ENCODE results near the gene PLD4. TPM values are rescaled to one million over a fixed set of nuclear protein-coding genes. Genes with fewer than 3 reads are reported as not detected.
"Not testable (repeated sequence)": the region's sequence is repeated elsewhere in the genome, so short reads cannot be mapped to it uniquely, and the experiment has no call there.

The PLD4 gene
- polyA plus RNA-seq, 3 donors, result 2.6 to 3.2 (median 3.2) TPM

DNA sequence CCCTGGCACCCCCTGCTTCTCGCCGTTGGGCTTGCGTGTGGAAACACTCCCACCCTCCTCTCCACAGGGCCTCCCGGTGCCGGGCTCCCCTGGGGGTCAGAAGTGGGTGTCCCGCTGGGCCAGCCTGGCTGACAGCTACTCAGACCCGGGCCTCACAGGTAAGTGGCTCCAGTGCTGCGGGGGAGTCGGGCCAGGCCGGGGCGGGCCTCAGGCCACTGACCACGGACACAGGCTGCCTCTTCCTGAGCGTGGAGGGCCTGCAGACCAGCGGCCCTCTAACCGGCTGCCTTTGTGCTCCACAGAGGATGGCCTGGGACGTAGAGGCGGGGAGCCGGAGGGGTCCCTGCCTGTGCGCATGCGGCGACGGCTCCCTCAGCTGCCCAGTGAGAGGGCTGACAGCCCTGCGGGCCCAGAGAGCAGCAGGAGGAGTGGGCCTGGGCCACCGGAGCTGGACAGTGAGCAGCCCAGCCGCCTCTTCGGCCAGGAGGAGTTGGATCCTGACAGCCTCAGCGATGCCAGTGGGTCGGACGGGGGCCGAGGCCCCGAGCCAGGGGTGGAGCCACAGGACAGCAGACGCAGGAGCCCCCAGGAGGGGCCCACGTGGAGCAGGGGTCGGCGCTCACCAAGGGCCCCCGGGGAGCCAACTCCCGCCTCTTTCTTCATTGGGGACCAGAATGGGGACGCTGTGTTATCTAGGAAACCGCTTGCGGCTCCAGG is 38.5 kb upstream of the PLD4 start:
- no peak for DNase-seq (ENCODE audit: low read depth in 3 of 3, low spot score in 2 of 3)

DNA sequence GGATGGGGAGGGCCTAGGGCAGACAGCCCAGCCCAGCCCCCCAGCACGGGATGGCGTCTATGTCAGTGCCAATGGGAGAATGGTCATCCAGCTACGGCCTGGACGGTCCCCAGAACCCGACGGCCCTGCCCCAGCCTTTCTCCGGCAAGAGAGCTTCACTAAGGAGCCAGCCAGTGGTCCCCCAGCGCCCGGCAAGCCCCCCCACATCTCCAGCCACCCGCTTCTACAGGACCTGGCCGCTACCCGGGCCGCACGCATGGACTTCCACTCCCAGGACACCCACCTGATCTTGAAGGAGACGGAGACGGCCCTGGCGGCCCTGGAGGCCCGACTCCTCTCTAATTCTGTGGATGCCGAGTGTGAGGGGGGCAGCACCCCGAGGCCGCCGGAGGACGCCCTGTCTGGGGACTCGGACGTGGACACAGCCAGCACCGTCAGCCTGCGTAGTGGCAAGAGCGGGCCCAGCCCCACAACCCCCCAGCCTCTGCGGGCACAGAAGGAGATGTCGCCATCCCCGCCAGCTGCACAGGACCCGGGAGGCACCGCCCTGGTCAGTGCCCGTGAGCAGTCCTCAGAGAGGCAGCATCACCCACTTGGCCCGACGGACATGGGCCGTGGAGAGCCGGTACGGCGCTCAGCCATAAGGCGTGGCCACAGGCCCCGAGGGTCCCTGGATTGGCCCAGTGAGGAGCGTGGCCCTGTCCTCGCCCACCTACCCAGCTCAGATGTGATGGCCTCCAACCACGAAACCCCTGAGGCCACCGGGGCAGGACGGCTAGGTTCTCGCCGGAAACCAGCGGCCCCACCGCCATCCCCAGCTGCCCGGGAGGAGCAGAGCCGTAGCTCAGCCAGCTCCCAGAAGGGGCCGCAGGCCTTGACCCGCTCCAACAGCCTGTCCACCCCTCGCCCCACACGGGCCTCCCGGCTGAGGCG is 37.7 kb upstream of the PLD4 start:
- no peak for DNase-seq (ENCODE audit: low read depth in 3 of 3, low spot score in 2 of 3)

DNA sequence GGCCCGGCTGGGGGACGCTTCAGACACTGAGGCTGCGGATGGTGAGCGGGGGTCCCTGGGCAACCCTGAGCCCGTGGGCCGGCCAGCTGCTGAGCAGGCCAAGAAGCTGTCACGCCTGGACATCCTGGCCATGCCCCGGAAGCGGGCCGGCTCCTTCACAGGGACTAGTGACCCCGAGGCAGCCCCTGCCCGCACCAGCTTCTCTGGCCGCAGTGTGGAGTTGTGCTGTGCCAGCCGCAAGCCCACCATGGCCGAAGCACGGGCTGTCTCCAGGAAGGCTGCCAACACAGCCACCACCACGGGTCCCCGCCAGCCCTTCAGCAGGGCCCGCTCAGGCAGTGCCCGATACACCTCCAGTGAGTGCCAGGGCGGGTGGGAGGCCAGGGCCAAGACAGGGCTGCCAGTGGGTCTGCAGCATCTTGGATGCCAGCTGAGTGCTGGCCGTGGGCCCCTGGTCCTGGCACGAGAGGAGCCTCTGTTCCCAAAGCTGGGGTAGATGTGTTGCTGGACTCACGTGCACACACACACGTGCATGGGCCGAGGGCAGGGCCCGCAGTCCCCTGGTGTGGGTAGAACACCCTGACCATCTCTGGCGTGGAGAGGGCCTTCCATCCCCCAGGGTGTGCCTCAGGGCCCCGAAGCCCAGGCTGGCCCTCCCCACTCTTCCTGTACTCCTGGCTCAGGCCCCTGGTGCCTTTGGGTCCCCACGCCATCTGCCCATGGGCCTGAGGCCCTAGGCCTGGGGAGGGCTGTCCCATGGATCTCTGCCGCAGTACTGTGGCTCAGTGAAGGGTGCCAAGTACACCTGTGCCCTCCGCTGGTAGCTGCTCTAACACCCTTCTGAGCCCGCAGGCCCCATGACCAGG is 36.8 kb upstream of the PLD4 start:
- no peak for DNase-seq (ENCODE audit: low read depth in 3 of 3, low spot score in 2 of 3)

DNA sequence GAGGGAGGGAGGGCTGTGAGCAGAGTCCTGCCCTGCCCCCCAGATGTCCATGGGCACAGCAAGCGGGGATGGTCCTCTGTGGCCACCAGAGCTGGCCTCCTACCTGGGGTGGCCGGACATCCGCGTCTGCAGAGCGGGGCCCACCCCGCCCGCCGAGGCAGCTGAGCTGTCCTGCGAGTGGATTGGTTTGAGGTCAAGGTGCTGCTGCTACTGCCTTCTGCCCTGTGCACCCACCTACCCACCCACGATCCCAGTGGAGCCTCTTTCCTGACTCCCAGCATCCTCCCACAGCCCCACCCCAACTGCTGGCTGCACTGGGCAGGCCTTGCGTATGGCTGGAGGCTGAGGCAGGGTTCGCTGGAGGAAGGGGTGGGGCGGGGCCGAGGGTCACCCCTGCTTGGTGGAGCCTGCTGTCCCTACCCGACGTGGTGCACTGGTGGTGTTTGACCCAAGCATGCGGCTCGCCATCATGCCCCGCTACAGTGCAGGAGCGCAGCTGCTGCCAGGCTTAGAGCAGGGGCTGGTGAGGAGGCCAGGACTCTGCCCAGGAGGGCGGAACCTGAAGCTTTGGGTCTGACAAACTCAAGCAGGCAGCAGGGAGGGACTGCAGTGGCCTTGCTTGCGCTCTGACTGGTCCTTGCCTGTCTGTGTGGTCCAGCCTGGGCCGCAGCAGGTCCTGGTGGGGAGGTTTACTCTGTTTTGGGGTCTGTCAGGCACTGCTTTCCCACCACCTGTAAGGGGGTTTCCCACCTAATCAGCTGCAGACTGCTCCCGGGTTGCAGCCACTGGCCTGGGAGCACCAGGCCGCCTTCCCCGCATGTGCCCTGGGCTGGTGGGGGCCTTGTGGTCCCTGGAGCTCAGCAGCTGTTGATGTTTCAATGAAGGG is 35.9 kb upstream of the PLD4 start:
- DNase-seq (ENCODE audit: low read depth in 3 of 3, low spot score in 2 of 3), result no peak

- no peak for DNase-seq (ENCODE audit: low read depth in 3 of 3, low spot score in 2 of 3)
Measured at GRCh38 chr14:104889375-104889757, 35.3 kb upstream of the PLD4 start.

DNA sequence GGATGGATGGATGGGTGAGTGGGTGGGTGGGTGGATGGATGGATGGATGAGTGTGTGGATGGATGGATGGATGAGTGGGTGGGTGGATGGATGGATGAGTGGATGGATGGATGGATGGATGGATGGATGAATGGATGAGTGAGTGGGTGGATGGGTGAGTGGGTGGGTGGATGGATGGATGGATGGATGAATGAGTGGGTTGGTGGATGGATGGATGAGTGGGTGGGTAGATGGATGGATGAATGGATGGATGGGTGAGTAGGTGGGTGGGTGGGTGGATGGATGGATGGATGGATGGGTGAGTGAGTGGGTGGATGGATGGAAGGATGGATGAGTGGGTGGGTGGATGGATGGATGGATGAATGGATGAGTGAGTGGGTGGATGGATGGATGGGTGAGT is 34.4 kb upstream of the PLD4 start:
- not testable (repeated sequence) for DNase-seq (ENCODE audit: low read depth in 3 of 3, low spot score in 2 of 3)

DNA sequence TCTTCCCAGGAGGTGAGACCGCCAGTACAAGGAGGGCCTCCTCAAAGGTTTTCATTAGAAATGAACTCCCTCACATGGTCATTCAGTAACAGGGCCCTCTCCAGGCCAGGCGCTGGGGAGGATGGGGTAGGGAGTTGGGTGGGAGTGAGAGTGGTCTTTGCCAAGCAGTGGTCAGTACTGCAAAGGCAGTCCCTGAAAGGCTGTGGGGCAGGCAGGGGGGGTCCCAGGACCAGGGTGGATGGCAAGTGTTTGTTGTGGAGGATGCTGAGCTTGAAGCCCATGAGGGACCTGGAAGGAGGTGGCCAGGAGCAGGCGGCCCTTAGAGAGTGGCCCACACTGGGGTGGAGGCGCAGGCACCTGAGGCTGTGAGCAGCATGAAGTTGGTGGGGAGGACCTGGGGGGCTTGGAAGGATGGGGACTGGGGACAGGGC is 33.5 kb upstream of the PLD4 start:
- no peak for DNase-seq (ENCODE audit: low read depth in 3 of 3, low spot score in 2 of 3)

DNA sequence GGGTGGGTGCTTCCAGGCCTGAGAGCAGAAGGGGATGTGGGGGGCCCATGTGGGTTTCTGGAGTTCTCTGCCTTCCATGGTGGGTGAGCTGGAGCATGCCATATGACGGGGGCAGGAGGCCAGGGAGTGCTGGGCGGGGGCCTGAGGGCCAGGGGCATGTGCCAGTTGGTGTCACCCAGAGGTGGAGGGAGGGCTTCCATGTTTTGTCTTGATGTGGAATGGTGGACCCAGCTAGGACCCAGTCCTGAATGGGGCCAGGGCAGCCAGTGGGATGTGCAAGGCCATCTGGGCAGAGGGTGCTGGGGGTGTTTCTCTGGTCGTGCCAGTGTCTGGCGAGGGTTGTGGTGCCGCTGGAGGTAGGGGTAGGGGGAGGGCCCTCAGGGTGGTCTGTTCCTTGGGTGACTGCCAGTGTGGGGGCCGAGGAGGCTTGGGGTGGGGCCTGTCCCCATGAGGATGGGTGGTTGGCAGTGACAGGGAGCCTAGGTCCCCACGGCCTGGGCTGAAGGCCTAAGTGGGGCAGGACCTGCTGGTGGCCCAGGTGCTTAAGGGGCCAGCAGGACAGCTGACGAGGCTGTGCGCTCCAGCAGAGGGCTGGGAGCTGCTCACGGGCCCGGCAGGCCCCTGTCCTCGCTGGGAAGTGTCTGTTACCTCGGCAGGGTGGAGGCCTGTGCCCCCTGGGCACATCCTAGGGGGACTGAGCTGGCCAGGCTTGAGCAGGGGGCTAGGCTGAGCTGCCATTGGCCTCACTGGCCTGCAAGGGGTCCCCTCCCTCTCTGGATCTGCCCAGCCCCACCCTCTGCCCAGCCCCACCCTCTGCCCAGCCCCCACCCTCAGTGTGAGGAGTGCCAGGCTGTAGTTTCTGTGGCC is 32.8 kb upstream of the PLD4 start:
- no peak for DNase-seq (ENCODE audit: low read depth in 3 of 3, low spot score in 2 of 3)

DNA sequence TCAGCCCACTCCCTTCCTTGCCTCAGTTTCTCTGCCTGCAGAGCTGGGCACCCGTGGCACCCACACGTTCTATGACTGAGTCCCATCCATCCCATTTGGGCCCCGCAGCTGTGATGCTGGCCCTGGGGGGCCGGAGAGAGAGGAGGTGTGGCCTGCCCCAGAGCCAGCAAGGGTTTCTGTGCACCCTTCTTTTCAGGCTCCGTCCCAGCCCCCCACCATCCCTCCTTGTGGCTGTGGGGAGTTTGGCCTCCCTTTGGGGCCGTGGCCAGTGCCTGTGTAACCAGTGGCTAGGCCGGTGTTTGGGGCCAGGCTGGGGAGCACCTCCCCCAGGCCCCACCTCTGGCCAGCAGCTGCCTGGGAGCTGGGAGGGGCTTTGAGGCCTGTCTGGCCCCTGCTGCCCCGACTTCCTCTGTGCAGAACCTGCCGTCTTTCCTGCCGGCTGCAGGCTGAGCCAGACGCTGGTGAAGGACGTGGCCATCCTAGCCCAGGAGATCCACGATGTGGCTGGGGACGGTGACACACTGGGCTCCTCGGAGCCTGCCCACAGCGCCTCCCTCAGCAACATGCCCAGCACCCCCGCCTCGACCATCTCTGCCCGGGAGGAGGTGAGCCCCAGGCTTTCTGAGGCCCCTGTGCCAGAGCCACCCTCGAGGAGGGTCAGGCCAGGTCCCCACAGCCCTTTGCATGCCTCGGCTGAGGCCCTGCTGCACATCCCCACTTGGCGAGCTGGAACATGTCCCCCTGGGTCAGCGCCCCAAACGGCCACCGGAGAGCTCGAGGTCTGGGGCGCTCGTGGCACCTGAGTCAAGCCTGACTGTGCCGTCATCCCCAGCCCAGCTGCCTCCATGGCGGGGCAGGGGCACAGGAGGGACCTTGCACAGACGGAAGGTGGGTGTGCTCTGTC is 31.9 kb upstream of the PLD4 start:
- DNase-seq (ENCODE audit: low read depth in 3 of 3, low spot score in 2 of 3), result no peak

DNA sequence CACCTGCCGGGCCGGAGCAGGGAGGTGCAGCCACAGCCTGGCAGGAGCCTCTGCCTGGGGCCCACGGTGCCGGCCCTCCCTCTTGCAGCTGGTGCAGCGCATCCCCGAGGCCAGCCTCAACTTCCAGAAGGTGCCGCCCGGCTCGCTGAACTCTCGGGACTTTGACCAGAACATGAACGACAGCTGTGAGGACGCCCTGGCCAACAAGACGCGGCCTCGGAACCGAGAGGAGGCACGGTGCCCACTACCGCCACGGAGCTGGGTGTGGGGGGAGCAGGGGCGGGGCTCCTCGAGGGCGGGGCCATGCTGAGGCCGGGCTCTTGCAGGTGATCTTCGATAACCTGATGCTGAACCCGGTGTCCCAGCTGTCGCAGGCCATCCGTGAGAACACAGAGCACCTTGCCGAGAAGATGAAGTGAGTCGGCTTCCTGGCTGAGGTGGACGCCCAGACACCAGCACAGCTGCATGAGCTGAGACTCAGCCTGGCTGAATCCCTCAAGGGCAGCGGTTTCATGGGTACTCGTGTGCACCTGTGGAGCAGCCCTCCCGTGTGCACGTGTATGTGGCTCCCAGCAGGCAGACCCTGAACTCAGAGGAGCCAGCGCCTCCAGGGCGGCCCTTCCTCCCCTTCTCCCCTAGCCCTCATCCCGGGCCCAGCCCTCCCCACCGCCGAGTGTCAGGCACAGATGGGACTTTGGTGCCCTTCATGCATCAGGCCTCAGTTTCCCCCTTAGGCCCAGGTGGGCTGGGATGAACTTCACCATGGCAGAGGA is 31.1 kb upstream of the PLD4 start:
- no peak for DNase-seq (ENCODE audit: low read depth in 3 of 3, low spot score in 2 of 3)

DNA sequence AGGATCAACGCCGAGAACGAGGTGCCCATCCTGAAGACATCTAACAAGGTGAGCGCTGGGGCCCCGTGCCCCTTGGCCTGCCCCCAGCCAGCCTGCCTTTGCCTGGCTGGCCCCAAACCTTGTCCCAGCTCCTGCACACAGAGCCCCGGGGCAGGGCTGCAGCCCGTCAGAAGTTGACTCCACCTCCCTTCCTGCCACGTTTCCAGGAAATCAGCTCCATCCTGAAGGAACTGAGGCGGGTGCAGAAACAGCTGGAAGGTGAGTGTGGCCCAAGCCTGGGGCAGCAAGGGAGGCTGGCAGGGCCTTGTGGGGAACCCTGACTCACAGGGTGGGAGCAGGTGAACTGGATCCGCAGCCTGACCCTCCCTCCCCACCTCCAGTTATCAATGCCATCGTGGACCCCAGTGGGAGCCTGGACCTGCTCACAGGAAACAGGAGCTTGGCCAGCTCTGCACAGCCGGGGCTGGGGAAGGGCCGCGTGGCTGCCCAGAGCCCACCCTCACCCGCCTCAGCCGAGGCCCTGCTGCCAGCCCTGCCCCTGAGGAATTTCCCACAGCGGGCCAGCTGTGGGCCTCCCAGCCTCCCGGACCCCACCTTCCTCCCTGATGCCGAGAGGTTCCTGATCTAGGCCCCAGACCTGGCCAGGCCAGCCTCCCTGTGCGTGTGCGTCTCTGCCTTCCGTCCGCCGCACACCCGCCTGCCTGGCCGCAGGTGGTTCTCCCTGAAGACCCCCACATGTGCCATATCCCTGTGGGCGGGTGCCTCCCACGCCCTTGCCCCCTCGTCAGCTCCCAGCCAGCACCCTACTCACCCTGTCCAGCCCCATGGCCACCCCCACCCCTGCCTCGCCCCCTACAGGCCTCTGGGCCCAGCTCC is 30.1 kb upstream of the PLD4 start:
- no peak for DNase-seq (ENCODE audit: low read depth in 3 of 3, low spot score in 2 of 3)

GRCh38 chr14:104895207-104895785 is 29.4 kb upstream of the PLD4 start:
- DNase-seq (ENCODE audit: low read depth in 3 of 3, low spot score in 2 of 3), result no peak

DNA sequence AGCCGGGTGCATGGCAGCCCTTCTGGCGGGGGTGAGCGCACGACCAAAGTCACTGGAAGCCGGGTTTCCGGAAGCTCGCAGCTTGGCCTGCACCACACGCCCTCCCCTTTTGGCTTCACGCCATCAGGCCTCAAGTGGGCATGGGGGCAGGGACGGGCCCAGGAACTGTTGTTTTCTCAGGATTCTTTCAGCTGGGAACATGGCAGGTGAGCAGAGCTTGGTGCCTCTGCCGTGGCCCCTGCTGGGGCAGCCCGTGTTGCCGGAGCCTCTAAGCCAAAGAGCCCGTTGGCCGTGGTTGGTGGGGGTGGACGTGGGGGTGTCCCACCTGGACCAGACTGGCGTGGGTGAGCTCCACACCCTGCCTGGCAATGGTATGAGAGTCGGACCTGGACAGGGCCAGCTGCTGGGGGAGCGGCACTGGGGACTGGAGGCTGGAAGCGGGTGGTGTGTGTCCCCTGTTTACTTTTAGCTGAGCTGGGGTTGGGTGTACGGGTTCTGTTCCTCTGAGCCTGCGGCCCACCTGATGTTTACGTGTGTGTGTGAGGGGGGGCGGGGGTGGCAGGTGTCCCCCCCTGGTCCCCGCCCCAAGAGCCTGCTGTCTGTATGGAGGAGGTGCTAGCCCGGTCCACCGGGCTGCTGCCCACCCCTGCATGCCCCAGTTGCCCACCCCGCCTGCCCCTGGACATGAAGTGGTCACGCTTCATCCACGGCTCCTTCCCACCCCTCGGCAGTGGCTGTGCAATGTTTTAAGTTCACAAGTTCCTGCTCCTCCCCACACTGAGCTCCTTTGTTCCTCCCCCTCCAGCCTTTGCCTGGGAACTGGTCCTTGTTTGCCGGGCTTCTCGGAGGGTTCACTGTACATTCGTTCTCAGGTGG is 28.7 kb upstream of the PLD4 start:
- DNase-seq (ENCODE audit: low read depth in 3 of 3, low spot score in 2 of 3), result no peak

DNA sequence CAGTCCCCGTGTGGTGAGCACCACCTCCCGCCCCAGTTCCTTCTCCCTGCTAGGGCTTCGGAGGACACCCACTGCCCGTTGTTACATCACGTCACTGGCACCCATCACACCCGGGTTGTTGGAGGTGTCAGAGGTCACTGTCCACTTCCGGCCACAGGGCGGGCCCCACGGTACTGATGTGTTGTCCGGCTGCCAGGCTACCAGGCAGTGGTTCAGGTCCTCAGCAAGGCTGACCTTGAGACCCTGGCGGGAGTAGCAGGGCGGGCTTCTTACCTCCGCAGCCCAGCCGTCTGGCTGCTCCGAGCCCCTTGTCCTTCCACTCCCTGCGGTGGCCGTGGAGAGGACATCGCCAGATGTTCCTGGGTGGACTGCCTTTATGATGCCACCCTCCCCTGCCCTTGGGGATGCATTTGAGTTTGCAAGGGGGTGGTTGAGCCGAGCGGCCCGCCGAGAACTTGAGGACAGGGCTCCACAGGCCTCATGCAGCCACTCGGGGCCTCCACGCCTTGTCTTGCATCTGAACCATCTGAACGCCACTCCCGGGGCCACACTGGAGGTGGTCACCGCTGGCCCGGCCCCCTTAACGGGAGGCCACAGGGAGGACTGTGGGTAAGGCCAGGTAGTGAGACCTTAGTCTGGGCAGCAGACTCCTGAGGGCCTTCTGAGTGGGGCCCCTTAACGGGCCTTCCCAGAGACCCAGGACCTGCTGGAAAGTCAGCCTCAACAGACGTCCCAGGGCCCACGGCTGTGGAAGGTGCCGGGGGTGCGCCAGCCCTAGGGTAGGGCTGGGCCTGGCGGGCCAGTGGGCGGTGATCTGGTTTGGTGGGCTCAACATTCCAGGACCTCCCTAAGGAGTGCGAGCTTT is 27.1 kb upstream of the PLD4 start:
- DNase-seq (ENCODE audit: low read depth in 3 of 3, low spot score in 2 of 3), result no peak

All from right renal cortex interstitium (tissue), 3 donors.